HG02623 (cell line): ENCODE measurements around the gene MAPK8IP2.
A peak's percentile ranks its signal among the peaks of the same experiment; 100 is the strongest.
"Not testable (repeated sequence)": the region's sequence is repeated elsewhere in the genome, so short reads cannot be mapped to it uniquely, and the experiment has no call there.

ENCODE experiments used
- ATAC-seq: cut with Tn5 transposase; IDR thresholded peaks from one replicate; pipeline ENCODE4 v1.9.1; 2021; ENCODE audit warnings: moderate library complexity; ENCODE audit not compliant: unreplicated experiment

Gene MAPK8IP2

GRCh38 chr22:50612528-50613221 lies 12.1 kb downstream of the MAPK8IP2 start:
- ATAC-seq: no peak

- no peak for ATAC-seq
These were observed 12.8 kb downstream of the MAPK8IP2 start for GRCh38 chr22:50613291-50613981.

GRCh38 chr22:50614296-50614695 lies 13.7 kb downstream of the MAPK8IP2 start:
- not testable (repeated sequence) for ATAC-seq

- ATAC-seq: peak; percentile 60
These were observed 20.2 kb downstream of the MAPK8IP2 start for GRCh38 chr22:50620593-50621355.

- ATAC-seq: no peak
These were observed 20.8 kb downstream of the MAPK8IP2 start for GRCh38 chr22:50621356-50621880.

- ATAC-seq: no peak
These were observed 21.5 kb downstream of the MAPK8IP2 start for GRCh38 chr22:50621948-50622722.

GRCh38 chr22:50622723-50623327 lies 22.2 kb downstream of the MAPK8IP2 start:
- ATAC-seq: no peak

GRCh38 chr22:50624347-50625130 lies 23.9 kb downstream of the MAPK8IP2 start:
- no peak for ATAC-seq

GRCh38 chr22:50625131-50625567 lies 24.6 kb downstream of the MAPK8IP2 start:
- no peak for ATAC-seq

- ATAC-seq: no peak
These were observed 25.1 kb downstream of the MAPK8IP2 start for GRCh38 chr22:50625568-50626313.

GRCh38 chr22:50626314-50626849 lies 25.8 kb downstream of the MAPK8IP2 start:
- ATAC-seq: no peak

- no peak for ATAC-seq
These were observed 26.5 kb downstream of the MAPK8IP2 start for GRCh38 chr22:50626850-50627641.

- peak; percentile 75 for ATAC-seq
These were observed 27.3 kb downstream of the MAPK8IP2 start, which contains the start of gene ARSA for GRCh38 chr22:50627642-50628542. Gene ARSA, minus strand, starts transcription at chr22:50628152. Its CDS starts 373 bp downstream, at chr22:50627779.

- no peak for ATAC-seq
These were observed 28.0 kb downstream of the MAPK8IP2 start for GRCh38 chr22:50628543-50629134.

GRCh38 chr22:50630376-50630775 lies 29.8 kb downstream of the MAPK8IP2 start:
- ATAC-seq: no peak

GRCh38 chr22:50633086-50633485 lies 32.5 kb downstream of the MAPK8IP2 start:
- no peak for ATAC-seq
